OCI-LY1 (cell line): ENCODE results near the gene CACNA1B.

Experiments
- CTCF ChIP-seq: fragments of 200-600 bp; sonication (generic), shearing (Covaris generic); IDR thresholded peaks from 2 replicates; pipeline ENCODE4 v1.5.1; 2017; ENCODE audit warnings: mild to moderate bottlenecking, antibody characterized with exemption, low read length, moderate library complexity, mixed read lengths
- EZH2 ChIP-seq: fragments of 200-600 bp; sonication (generic), shearing (Covaris generic); IDR thresholded peaks from 2 replicates; pipeline ENCODE4 v1.8.0; 2017; ENCODE audit warnings: borderline replicate concordance, mixed run types, mild to moderate bottlenecking, antibody characterized with exemption, low read length, moderate library complexity, mixed read lengths

- TF ChIP-seq CTCF (no peak), EZH2 (no peak)
Measured at GRCh38 chr9:137919095-137919465, 41.5 kb downstream of the CACNA1B start.
